IMR-90 (cell line): ENCODE measurements around the gene VIPR2. TPM values are rescaled to one million over a fixed set of nuclear protein-coding genes. Genes with fewer than 3 reads are reported as not detected.

ENCODE experiments used
- ATAC-seq: fragments of 200-7000 bp; cut with Tn5 transposase; 2 replicates; pipeline ENCODE4 v1.9.1; 2020; ENCODE audit warnings: low read depth, mild to moderate bottlenecking, moderate library complexity
- BruUV-seq: library from RNA; stranded (reverse); fragments of 400-500 nt; replicated peaks from 2 replicates; lab custom pipeline; 2021; lab: Mats Ljungman, UMichigan
- CTCF ChIA-PET: fragments of 300-600 bp; formaldehyde crosslinking; extraction: SDS; loops from one replicate; lab custom pipeline; 2021; ENCODE audit warnings: antibody characterized with exemption; lab: Yijun Ruan, JAX
- POLR2A ChIA-PET: fragments of 300-600 bp; sonication (Branson Sonifier 250); formaldehyde crosslinking; loops from one replicate; lab custom pipeline; 2022; ENCODE audit warnings: antibody characterized with exemption; ENCODE audit not compliant: unreplicated experiment; lab: Charles Lee
- DNase-seq: peaks from one replicate; pipeline ENCODE4 v3.0.0; 2013
- H2AFZ ChIP-seq: replicated peaks from 2 replicates; pipeline ENCODE3; 2013; ENCODE audit warnings: low read length, mild to moderate bottlenecking; ENCODE audit not compliant: poor library complexity
- H2AK5ac ChIP-seq: 2 replicates; pipeline ENCODE4 v1.6.1; 2013; ENCODE audit warnings: low read depth, low read length, inconsistent platforms
- H2AK9ac ChIP-seq: replicated peaks from 2 replicates; pipeline ENCODE3; 2013; ENCODE audit warnings: mild to moderate bottlenecking, low read depth, low read length, moderate library complexity; ENCODE audit not compliant: poor library complexity
- H2BK120ac ChIP-seq: 2 replicates; pipeline ENCODE4 v1.6.1; 2013; ENCODE audit warnings: low read depth, low read length, inconsistent platforms
- H2BK15ac ChIP-seq: 3 replicates; pipeline ENCODE4 v1.6.1; 2013; ENCODE audit warnings: low read depth, low read length, inconsistent platforms
- H2BK20ac ChIP-seq: 2 replicates; pipeline ENCODE4 v1.6.1; 2013; ENCODE audit warnings: low read depth, mild to moderate bottlenecking, inconsistent platforms, low read length, moderate library complexity
- H2BK5ac ChIP-seq: 2 replicates; pipeline ENCODE4 v1.6.1; 2013; ENCODE audit warnings: mild to moderate bottlenecking, low read depth, low read length, inconsistent platforms; ENCODE audit not compliant: poor library complexity, severe bottlenecking
- H3K14ac ChIP-seq: replicated peaks from 2 replicates; pipeline ENCODE4 v1.6.1; 2013; ENCODE audit warnings: low read depth, low read length, inconsistent platforms
- H3K18ac ChIP-seq: 2 replicates; pipeline ENCODE4 v1.6.1; 2013; ENCODE audit warnings: low read depth, low read length, control low read depth
- H3K23ac ChIP-seq: 2 replicates; pipeline ENCODE4 v1.6.1; 2013; ENCODE audit warnings: low read depth, low read length, inconsistent platforms
- H3K27ac ChIP-seq: 2 replicates; pipeline ENCODE4 v1.5.1; 2013; ENCODE audit warnings: mild to moderate bottlenecking, control low read depth, low read length; ENCODE audit not compliant: insufficient read depth
- H3K27me3 ChIP-seq: 2 replicates; pipeline ENCODE4 v1.6.1; 2013; ENCODE audit warnings: low read length; ENCODE audit not compliant: control insufficient read depth, insufficient read depth
- H3K36me3 ChIP-seq: 2 replicates; pipeline ENCODE4 v1.6.1; 2013; ENCODE audit warnings: low read length, mixed read lengths; ENCODE audit not compliant: control insufficient read depth, insufficient read depth
- H3K4ac ChIP-seq: 2 replicates; pipeline ENCODE4 v1.6.1; 2013; ENCODE audit warnings: low read depth, low read length, inconsistent platforms
- H3K4me1 ChIP-seq: 2 replicates; pipeline ENCODE4 v1.6.1; 2013; ENCODE audit warnings: low read length, mixed read lengths; ENCODE audit not compliant: control insufficient read depth, insufficient read depth
- H3K4me2 ChIP-seq: 2 replicates; pipeline ENCODE4 v1.6.1; 2013; ENCODE audit warnings: low read depth, mild to moderate bottlenecking, control low read depth, low read length, moderate library complexity
- H3K4me3 ChIP-seq: 2 replicates; pipeline ENCODE4 v1.5.1; 2013; ENCODE audit warnings: low read depth, mild to moderate bottlenecking, control low read depth, low read length, moderate library complexity; ENCODE audit not compliant: insufficient read depth
- H3K56ac ChIP-seq: 2 replicates; pipeline ENCODE4 v1.6.1; 2013; ENCODE audit warnings: low read length, inconsistent platforms; ENCODE audit not compliant: insufficient read depth; ENCODE audit errors: extremely low read depth
- H3K79me1 ChIP-seq, 2 experiments: 2 replicates each; pipeline ENCODE4 v1.6.1; 2013; ENCODE audit warnings: low read length in 2 of 2, inconsistent platforms in 1 of 2, low read depth in 1 of 2
- H3K9ac ChIP-seq: 2 replicates; pipeline ENCODE4 v1.6.1; 2013; ENCODE audit warnings: low read depth, low read length, control low read depth
- H3K9me1 ChIP-seq: 2 replicates; pipeline ENCODE4 v1.6.1; 2013; ENCODE audit warnings: low read length, inconsistent platforms; ENCODE audit not compliant: insufficient read depth
- H3K9me3 ChIP-seq: 2 replicates; pipeline ENCODE4 v1.6.1; 2013; ENCODE audit warnings: low read length; ENCODE audit not compliant: control insufficient read depth, insufficient read depth
- H4K20me1 ChIP-seq: 2 replicates; pipeline ENCODE4 v1.6.1; 2013; ENCODE audit warnings: low read length, inconsistent platforms; ENCODE audit not compliant: insufficient read depth
- H4K5ac ChIP-seq: 2 replicates; pipeline ENCODE4 v1.6.1; 2013; ENCODE audit warnings: mild to moderate bottlenecking, low read depth, low read length, control low read depth
- H4K8ac ChIP-seq, 2 experiments: 2 replicates each; pipeline ENCODE4 v1.6.1; 2013; ENCODE audit warnings: low read depth in 2 of 2, low read length in 2 of 2, control low read depth in 1 of 2, inconsistent platforms in 1 of 2
- H4K91ac ChIP-seq: 2 replicates; pipeline ENCODE4 v1.6.1; 2013; ENCODE audit warnings: low read depth, low read length, inconsistent platforms; ENCODE audit not compliant: insufficient read depth
- BHLHE40 ChIP-seq: fragments of 150-350 bp; IDR thresholded peaks from 2 replicates; pipeline ENCODE4 v1.6.1; 2016; ENCODE audit warnings: mild to moderate bottlenecking, low read depth, low read length
- CEBPB ChIP-seq: IDR thresholded peaks from 2 replicates; pipeline ENCODE4 v1.6.1; 2012; ENCODE audit warnings: low read depth, low read length, improper control_type of control experiment
- CHD1 ChIP-seq: IDR thresholded peaks from 2 replicates; pipeline ENCODE4 v1.6.1; 2012; ENCODE audit warnings: low read depth, low read length, improper control_type of control experiment
- CTCF ChIP-seq: conservative IDR thresholded peaks from 2 replicates; pipeline ENCODE4 v1.5.1; 2012; ENCODE audit warnings: mild to moderate bottlenecking, low read depth, low read length, improper control_type of control experiment
- ELK1 ChIP-seq: fragments of 150-350 bp; IDR thresholded peaks from 2 replicates; pipeline ENCODE4 v1.6.1; 2016; ENCODE audit warnings: low read depth, mild to moderate bottlenecking, low read length, moderate library complexity, borderline replicate concordance
- FOS ChIP-seq: fragments of 150-350 bp; IDR thresholded peaks from 2 replicates; pipeline ENCODE4 v1.6.1; 2016; ENCODE audit warnings: low read depth, low read length
- MAFK ChIP-seq: IDR thresholded peaks from 2 replicates; pipeline ENCODE4 v1.6.1; 2012; ENCODE audit warnings: low read depth, low read length, improper control_type of control experiment
- MAZ ChIP-seq: IDR thresholded peaks from 2 replicates; pipeline ENCODE4 v1.6.1; 2012; ENCODE audit warnings: low read depth, mild to moderate bottlenecking, low read length, improper control_type of control experiment, moderate library complexity, borderline replicate concordance
- MXI1 ChIP-seq: IDR thresholded peaks from 2 replicates; pipeline ENCODE4 v1.6.1; 2012; ENCODE audit warnings: low read depth, mild to moderate bottlenecking, low read length, moderate library complexity, borderline replicate concordance
- NFE2L2 ChIP-seq: fragments of 150-350 bp; IDR thresholded peaks from 2 replicates; pipeline ENCODE4 v1.6.1; 2016; ENCODE audit warnings: low read depth, mild to moderate bottlenecking, low read length
- POLR2A ChIP-seq: IDR thresholded peaks from 2 replicates; pipeline ENCODE4 v1.6.1; 2012; ENCODE audit warnings: mild to moderate bottlenecking, low read depth, low read length
- RAD21 ChIP-seq: IDR thresholded peaks from 2 replicates; pipeline ENCODE4 v1.6.1; 2012; ENCODE audit warnings: low read length, improper control_type of control experiment
- RCOR1 ChIP-seq: IDR thresholded peaks from 2 replicates; pipeline ENCODE4 v1.6.1; 2012; ENCODE audit warnings: mild to moderate bottlenecking, low read length, improper control_type of control experiment; ENCODE audit not compliant: insufficient replicate concordance
- RFX5 ChIP-seq: IDR thresholded peaks from 2 replicates; pipeline ENCODE4 v1.8.0; 2012; ENCODE audit warnings: low read depth, mild to moderate bottlenecking, low read length, moderate library complexity
- SMC3 ChIP-seq: fragments of 150-350 bp; IDR thresholded peaks from 2 replicates; pipeline ENCODE4 v1.6.1; 2016; ENCODE audit warnings: low read depth, mild to moderate bottlenecking, antibody characterized with exemption, low read length, moderate library complexity
- USF2 ChIP-seq: fragments of 150-350 bp; IDR thresholded peaks from 2 replicates; pipeline ENCODE4 v1.6.1; 2017; ENCODE audit warnings: mild to moderate bottlenecking, antibody characterized with exemption, low read length, low read depth
- WGBS, 2 experiments: methylation state at CpG; one replicate each; pipeline versions ENCODE4 v1.1.5 to v1.1.7; 2013; ENCODE audit warnings: missing lambda C conversion rate in 2 of 2; ENCODE audit not compliant: insufficient read length in 1 of 2; ENCODE audit errors: extremely low coverage in 2 of 2; 5-methylcytosine and 5-hydroxymethylcytosine counted together
- dilution Hi-C: fragments of 300-500 bp; cut with HindIII; formaldehyde crosslinking; loops from one replicate; pipeline ENCODE4 v1.14.3; 2018; ENCODE audit warnings: low sequenced_read_pairs; ENCODE audit not compliant: unreplicated experiment
- in situ Hi-C: fragments of 300-500 bp; cut with MboI; formaldehyde crosslinking; loops from 3 replicates; pipeline ENCODE4 v1.14.3; 2019; ENCODE audit warnings: low sequenced_read_pairs, inconsistent platforms, mixed read lengths
- intact Hi-C: fragments of 100-400 bp; cut with micrococcal nuclease; formaldehyde crosslinking; loops from 2 replicates; pipeline ENCODE4 v1.10.0; 2022
- polyA plus RNA-seq, 3 experiments: library from polyadenylated mRNA; depleted of rRNA; stranded (reverse); fragments of >200 nt; gene quantifications; 2 replicates each; pipeline ENCODE4 v1.2.3, GENCODE V29; 2012; ENCODE audit warnings: low replicate concordance in 1 of 3
- total RNA-seq: library from RNA; depleted of rRNA; stranded (reverse); fragments of >200 nt; gene quantifications from 2 replicates; pipeline ENCODE4 v1.2.3, GENCODE V29; 2012

VIPR2 gene
- total and polyA plus RNA-seq, 2 of the 4 experiments (the other 2 are of a cell fraction) = not detected

- H3K27ac ChIP-seq = no peak overlapping the region
- POLR2A ChIA-PET = no interaction called here
- H4K91ac ChIP-seq = no peak overlapping the region
- H4K20me1 ChIP-seq = no peaks in the 10 kb centered on the region
- no peak overlapping the region for H3K14ac ChIP-seq
- intact Hi-C loops (no loop called here), dilution Hi-C loops (no loop called here), in situ Hi-C loops (no loop called here)
- no peak overlapping the region for H2BK5ac ChIP-seq
- no peak overlapping the region for H2BK15ac ChIP-seq
- ATAC-seq (no peak), DNase-seq (no peak)
- BruUV-seq = no TSS peak
- H3K18ac ChIP-seq = no peak overlapping the region
- TF ChIP-seq CHD1 (no peak), FOS (no peak), NFE2L2 (no peak), RFX5 (no peak), ELK1 (no peak), RAD21 (no peak), MAZ (no peak), MXI1 (no peak), BHLHE40 (no peak), SMC3 (no peak), CTCF (no peak), CEBPB (no peak), POLR2A (no peak), USF2 (no peak), RCOR1 (no peak), MAFK (no peak)
- H3K9me3 ChIP-seq = peaks cover 5% of the 10 kb centered on the region
- no peak overlapping the region for H3K56ac ChIP-seq
- H3K36me3 ChIP-seq = no peaks in the 10 kb centered on the region
- no peaks in the 10 kb centered on the region for H3K79me1 ChIP-seq
- WGBS, 2 experiments = no CpG with 5 or more reads among the region's 5 CpGs
- no peaks in the 10 kb centered on the region for H3K9me1 ChIP-seq
- no peak overlapping the region for H2AK9ac ChIP-seq
- no peak overlapping the region for H3K4me2 ChIP-seq
- no peak overlapping the region for H4K8ac ChIP-seq
- no peak overlapping the region for H3K4me3 ChIP-seq
- H2AK5ac ChIP-seq = no peak overlapping the region
- no peak overlapping the region; the same call in 1 of the 2 replicates for H4K5ac ChIP-seq
- H3K27me3 ChIP-seq = no peaks in the 10 kb centered on the region
- no peak overlapping the region for H2AFZ ChIP-seq
- no peak overlapping the region for H3K4ac ChIP-seq
- CTCF ChIA-PET = no interaction called here
- no peak overlapping the region for H2BK20ac ChIP-seq
- H3K4me1 ChIP-seq = no peaks in the 10 kb centered on the region; the same call in 1 of the 2 replicates
- no peak overlapping the region for H2BK120ac ChIP-seq
- H3K9ac ChIP-seq = no peak overlapping the region
- no peak overlapping the region for H3K23ac ChIP-seq
These were observed 125.6 kb downstream of the VIPR2 start for GRCh38 chr7:159019111-159019510.
